ENCODE measurements around the gene KRTAP4-4.
A peak's percentile ranks its signal among the peaks of the same experiment; 100 is the strongest.
"Not testable (repeated sequence)": the region's sequence is repeated elsewhere in the genome, so short reads cannot be mapped to it uniquely, and the experiment has no call there.

Gene KRTAP4-4

GRCh38 chr17:41147531-41148204 is 12.9 kb downstream of the KRTAP4-4 start:
- FAIRE-seq = no peak

- FAIRE-seq = no peak
Observed at GRCh38 chr17:41145261-41145660, 15.3 kb downstream of the KRTAP4-4 start.

- no peak for FAIRE-seq
Observed at GRCh38 chr17:41144846-41145245, 15.7 kb downstream of the KRTAP4-4 start.

- no peak for FAIRE-seq
Observed at GRCh38 chr17:41141361-41141760, 19.2 kb downstream of the KRTAP4-4 start.

GRCh38 chr17:41140360-41141131 is 20.0 kb downstream of the KRTAP4-4 start, which contains the start of gene KRTAP4-6:
KRTAP4-6 (minus strand) TSS chr17:41140544; CDS start chr17:41140487, 57 bp downstream.
- FAIRE-seq = no peak

- FAIRE-seq = not testable (repeated sequence)
Observed at GRCh38 chr17:41139865-41140264, 20.7 kb downstream of the KRTAP4-4 start.

- no peak for FAIRE-seq
Observed at GRCh38 chr17:41133880-41134735, 26.4 kb downstream of the KRTAP4-4 start.

GRCh38 chr17:41131979-41132378 is 28.6 kb downstream of the KRTAP4-4 start:
- no peak for FAIRE-seq

GRCh38 chr17:41127371-41127770 is 33.2 kb downstream of the KRTAP4-4 start:
- no peak for FAIRE-seq

- FAIRE-seq = no peak
Observed at GRCh38 chr17:41126412-41126811, 34.1 kb downstream of the KRTAP4-4 start.

GRCh38 chr17:41125064-41125463 is 35.5 kb downstream of the KRTAP4-4 start:
- FAIRE-seq = no peak

GRCh38 chr17:41123991-41124371 is 36.6 kb downstream of the KRTAP4-4 start, which contains the start of gene KRTAP4-12:
KRTAP4-12 (minus strand) TSS chr17:41124182; CDS start chr17:41124122, 60 bp downstream.
- not testable (repeated sequence) for FAIRE-seq

GRCh38 chr17:41123292-41123990 is 37.1 kb downstream of the KRTAP4-4 start:
- not testable (repeated sequence) for FAIRE-seq

GRCh38 chr17:41121742-41122141 is 38.8 kb downstream of the KRTAP4-4 start:
- no peak for FAIRE-seq

GRCh38 chr17:41119696-41120690 is 40.6 kb downstream of the KRTAP4-4 start:
- peak; percentile 95 for FAIRE-seq

GRCh38 chr17:41118721-41119120 is 41.8 kb downstream of the KRTAP4-4 start:
- FAIRE-seq = no peak

- FAIRE-seq = not testable (repeated sequence)
Observed at GRCh38 chr17:41117846-41118386, 42.6 kb downstream of the KRTAP4-4 start, which contains the start of gene KRTAP4-11. KRTAP4-11 (minus strand) TSS chr17:41118373; CDS start chr17:41118315, 58 bp downstream.

GRCh38 chr17:41116297-41116696 is 44.3 kb downstream of the KRTAP4-4 start:
- FAIRE-seq = no peak

- FAIRE-seq = no peak
Observed at GRCh38 chr17:41111151-41111885, 49.2 kb downstream of the KRTAP4-4 start.

Measured in endometrium (tissue), 2 donors.